ENCODE results near the gene MAZ.

GRCh38 chr16:29806641-29807425 lies 504 bp downstream of the MAZ start:
- TF ChIP-seq POLR2A (IDR thresholded peaks at IDR 0.05) (no peak), CTCF (IDR thresholded peaks at IDR 0.05) (no peak)
